Kidney glomerular epithelial cell (primary cell): ENCODE data around the gene TMEM132E.

Experiments used
- DNase-seq: peaks from one replicate; lab custom pipeline; 2025; lab: John Stamatoyannopoulos, UW

TMEM132E gene

GRCh38 chr17:34601416-34601815 lies 22.0 kb downstream of the TMEM132E start:
- no peak for DNase-seq

- no peak for DNase-seq
Measured at GRCh38 chr17:34603974-34604373, 24.6 kb downstream of the TMEM132E start.

GRCh38 chr17:34606763-34607162 lies 27.4 kb downstream of the TMEM132E start:
- no peak for DNase-seq

GRCh38 chr17:34607917-34608316 lies 28.5 kb downstream of the TMEM132E start:
- DNase-seq, result no peak

GRCh38 chr17:34609210-34609609 lies 29.8 kb downstream of the TMEM132E start:
- no peak for DNase-seq

GRCh38 chr17:34610039-34610438 lies 30.7 kb downstream of the TMEM132E start:
- no peak for DNase-seq

- no peak for DNase-seq
Measured at GRCh38 chr17:34610506-34610905, 31.1 kb downstream of the TMEM132E start.

- DNase-seq, result no peak
Measured at GRCh38 chr17:34613064-34614019, 34.0 kb downstream of the TMEM132E start.

- DNase-seq, result no peak
Measured at GRCh38 chr17:34614698-34615097, 35.3 kb downstream of the TMEM132E start.

GRCh38 chr17:34615326-34615725 lies 35.9 kb downstream of the TMEM132E start:
- DNase-seq, result no peak

GRCh38 chr17:34616148-34616547 lies 36.8 kb downstream of the TMEM132E start:
- no peak for DNase-seq

GRCh38 chr17:34617398-34617797 lies 38.0 kb downstream of the TMEM132E start:
- DNase-seq, result no peak

- no peak for DNase-seq
Measured at GRCh38 chr17:34619687-34620217, 40.4 kb downstream of the TMEM132E start.

- no peak for DNase-seq
Measured at GRCh38 chr17:34620458-34620857, 41.1 kb downstream of the TMEM132E start.

GRCh38 chr17:34622862-34623623 lies 43.7 kb downstream of the TMEM132E start:
- DNase-seq, result no peak

GRCh38 chr17:34623856-34624766 lies 44.7 kb downstream of the TMEM132E start:
- no peak for DNase-seq

GRCh38 chr17:34624767-34625383 lies 45.5 kb downstream of the TMEM132E start:
- DNase-seq, result no peak

- no peak for DNase-seq
Measured at GRCh38 chr17:34626121-34626681, 46.8 kb downstream of the TMEM132E start.

GRCh38 chr17:34628879-34629278 lies 49.5 kb downstream of the TMEM132E start:
- DNase-seq, result no peak

GRCh38 chr17:34633351-34633750 lies 54.0 kb downstream of the TMEM132E start:
- DNase-seq, result no peak

- no peak for DNase-seq
Measured at GRCh38 chr17:34633760-34634159, 54.4 kb downstream of the TMEM132E start.
